Measurements from ENCODE around the gene WWP2.
A peak's percentile ranks its signal among the peaks of the same experiment; 100 is the strongest.
"Not testable (repeated sequence)": the region's sequence is repeated elsewhere in the genome, so short reads cannot be mapped to it uniquely, and the experiment has no call there.

The WWP2 gene

DNA sequence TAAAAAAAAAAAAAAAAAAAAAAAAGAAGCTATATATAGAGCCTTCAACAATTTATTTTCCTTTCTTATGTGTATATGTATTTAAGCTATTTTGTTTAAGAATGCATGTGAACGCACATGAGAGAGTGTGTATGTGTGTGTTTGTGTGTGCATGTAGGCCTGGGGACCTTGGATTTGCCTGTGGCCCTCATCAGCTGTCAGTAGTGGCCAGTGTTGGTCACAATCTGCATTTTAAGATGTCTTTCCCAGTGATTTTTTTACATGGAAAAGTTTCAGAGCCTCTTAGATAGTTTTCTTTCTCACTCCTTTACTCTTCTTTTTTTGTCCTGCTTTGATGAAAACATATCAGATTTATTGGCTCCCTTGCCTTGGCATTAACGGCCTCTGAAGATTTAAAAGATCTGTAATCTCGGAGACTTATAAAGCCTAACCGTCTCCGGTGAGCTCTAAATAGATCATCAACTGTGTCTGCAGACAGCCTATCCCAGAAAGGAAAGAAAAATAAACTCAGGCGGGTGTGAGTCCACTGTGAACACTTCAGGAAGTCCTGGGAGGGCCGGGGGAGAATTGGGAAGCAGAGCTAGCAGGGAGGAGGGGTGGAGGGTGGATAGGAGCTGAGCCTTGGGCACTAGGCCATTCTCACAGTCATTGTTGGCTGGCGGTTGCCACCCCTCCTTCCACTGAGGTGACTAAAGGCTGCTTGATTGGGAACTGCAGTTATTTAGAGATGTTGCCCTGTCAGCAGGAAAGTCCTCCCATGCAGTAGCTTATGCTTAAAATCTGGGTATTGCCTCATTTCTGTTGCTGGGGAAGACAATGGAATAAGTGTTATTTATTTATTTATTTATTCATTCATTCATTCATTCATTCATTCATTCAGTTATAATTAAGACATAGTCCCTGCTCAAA, 86.8 kb downstream of the WWP2 start:
- TF ChIP-seq TARDBP (IDR thresholded peaks at IDR 0.05) (no peak), FOXM1 (IDR thresholded peaks at IDR 0.05; ENCODE audit: borderline replicate concordance) (no peak), ARNT (IDR thresholded peaks at IDR 0.05) (no peak), L3MBTL2 (conservative IDR thresholded peaks at IDR 0.05) (no peak), FOXK2 (IDR thresholded peaks at IDR 0.05) (no peak), CTBP1 (IDR thresholded peaks at IDR 0.05; ENCODE audit: borderline replicate concordance) (no peak), LEF1 (IDR thresholded peaks at IDR 0.05; ENCODE audit: borderline replicate concordance) (no peak), FOXA1 (IDR thresholded peaks at IDR 0.05) (no peak), SP1 (IDR thresholded peaks at IDR 0.05) (no peak), ZNF384 (IDR thresholded peaks at IDR 0.05) (peak; percentile 43; the same call in 1 of the 2 replicates), ELF4 (IDR thresholded peaks at IDR 0.05) (no peak), HDGF (IDR thresholded peaks at IDR 0.05; ENCODE audit: borderline replicate concordance) (no peak), PKNOX1 (IDR thresholded peaks at IDR 0.05) (peak; percentile 41), BHLHE40 (IDR thresholded peaks at IDR 0.05; ENCODE audit: borderline replicate concordance) (no peak)
- ChIA-PET POLR2A (interaction anchor here (0.7 to 0.8 kb wide), 2 partner anchors 9 to 66 kb away, joined by 3 read pairs; no protein-coding TSS in a partner anchor), CTCF (interaction anchor here (1.0 to 1.2 kb wide), 4 partner anchors 10 to 81 kb away, joined by 3 to 5 read pairs (median 3); no protein-coding TSS in a partner anchor)
- peak; percentile 42 for DNase-seq (ENCODE audit: extremely low spot score)

DNA sequence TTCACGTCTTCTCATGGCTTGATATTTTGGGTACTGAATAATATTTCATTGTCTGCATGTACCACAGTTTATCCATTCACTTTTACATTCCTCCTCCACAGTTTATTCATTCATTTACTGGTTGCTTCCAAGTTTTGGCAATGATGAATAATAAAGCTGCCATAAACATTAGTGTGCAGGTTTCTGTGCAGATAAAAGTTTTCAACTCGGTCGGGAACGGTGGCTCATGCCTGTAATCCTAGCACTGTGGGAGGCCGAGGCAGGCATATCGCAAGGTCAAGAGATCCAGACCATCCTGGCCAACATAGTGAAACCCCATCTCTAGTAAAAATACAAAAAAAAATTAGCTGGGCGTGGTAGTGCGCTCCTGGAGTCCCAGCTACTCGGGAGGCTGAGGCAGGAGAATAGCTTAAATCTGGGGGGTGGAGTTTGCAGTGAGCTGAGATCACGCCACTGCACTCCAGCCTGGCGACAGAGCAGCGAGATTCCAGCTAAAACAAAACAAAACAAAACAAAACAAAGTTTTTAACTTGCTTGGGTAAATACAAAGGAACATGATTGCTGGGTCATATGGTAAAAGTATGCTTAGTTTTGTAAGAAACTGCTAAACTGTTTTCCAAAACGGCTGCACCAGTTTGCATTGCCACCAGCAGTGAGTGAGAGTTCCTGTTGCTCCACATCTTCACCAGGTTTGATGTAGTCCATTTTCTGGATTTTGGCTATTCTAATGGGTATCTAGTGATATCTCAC, 89.5 kb downstream of the WWP2 start:
- ChIA-PET POLR2A (no interaction called here), CTCF (interaction anchor here (0.6 to 0.8 kb wide), 2 partner anchors 38 to 89 kb away, joined by 3 to 4 read pairs; no protein-coding TSS in a partner anchor)
- no peak for DNase-seq (ENCODE audit: extremely low spot score)
- TF ChIP-seq L3MBTL2 (conservative IDR thresholded peaks at IDR 0.05) (no peak), ELF4 (IDR thresholded peaks at IDR 0.05) (no peak)

GRCh38 chr16:69852815-69853214, 90.7 kb downstream of the WWP2 start:
- no peak for TF ChIP-seq ZNF384 (IDR thresholded peaks at IDR 0.05)
- ChIA-PET CTCF (no interaction called here), POLR2A (no interaction called here)
- DNase-seq (ENCODE audit: extremely low spot score): no peak

DNA sequence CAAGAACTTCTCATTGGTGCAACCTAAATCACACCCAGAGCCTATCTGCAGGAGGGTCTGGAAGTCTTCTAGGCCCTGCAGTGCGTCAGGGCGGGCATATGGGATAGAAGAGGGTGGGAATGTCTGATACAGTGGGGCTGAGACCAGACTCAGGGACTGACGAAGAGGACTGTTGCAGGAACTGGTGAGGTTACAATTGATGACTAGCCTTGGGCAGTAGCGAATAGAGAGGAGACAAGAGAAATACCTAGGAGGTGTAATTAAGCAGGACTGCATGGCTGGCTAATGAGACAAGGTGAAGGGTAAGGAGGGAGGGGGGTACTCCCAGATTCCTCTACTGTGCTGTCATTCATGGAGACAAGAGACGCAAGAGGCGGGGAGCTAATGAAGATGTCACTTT, 91.3 kb downstream of the WWP2 start:
- ChIA-PET CTCF (no interaction called here), POLR2A (no interaction called here)
- no peak for TF ChIP-seq NFRKB (IDR thresholded peaks at IDR 0.05)
- TF ChIP-seq BHLHE40 (IDR thresholded peaks at IDR 0.05; ENCODE audit: borderline replicate concordance): no peak
- no peak for TF ChIP-seq L3MBTL2 (conservative IDR thresholded peaks at IDR 0.05)
- no peak for TF ChIP-seq ZNF384 (IDR thresholded peaks at IDR 0.05)
- TF ChIP-seq LEF1 (IDR thresholded peaks at IDR 0.05; ENCODE audit: borderline replicate concordance): no peak
- no peak for TF ChIP-seq ARNT (IDR thresholded peaks at IDR 0.05)
- TF ChIP-seq CTBP1 (IDR thresholded peaks at IDR 0.05; ENCODE audit: borderline replicate concordance): no peak
- TF ChIP-seq FOXK2 (IDR thresholded peaks at IDR 0.05): no peak
- no peak for TF ChIP-seq FOXA1 (IDR thresholded peaks at IDR 0.05)
- TF ChIP-seq TARDBP (IDR thresholded peaks at IDR 0.05): no peak
- TF ChIP-seq HDGF (IDR thresholded peaks at IDR 0.05; ENCODE audit: borderline replicate concordance): no peak
- no peak for TF ChIP-seq SP1 (IDR thresholded peaks at IDR 0.05)
- no peak for TF ChIP-seq FOXM1 (IDR thresholded peaks at IDR 0.05; ENCODE audit: borderline replicate concordance)
- no peak for TF ChIP-seq ELF4 (IDR thresholded peaks at IDR 0.05)
- TF ChIP-seq SUZ12 (IDR thresholded peaks at IDR 0.05): no peak
- no peak for TF ChIP-seq PKNOX1 (IDR thresholded peaks at IDR 0.05)
- DNase-seq (ENCODE audit: extremely low spot score): no peak

- POLR2A ChIA-PET; CTCF ChIA-PET; DNase-seq (ENCODE audit: extremely low spot score): not testable (repeated sequence)
Observed at GRCh38 chr16:69854776-69855175, 92.6 kb downstream of the WWP2 start.

- CTCF ChIA-PET: interaction anchor here (1.1 kb wide), 1 partner anchor 25 kb away, joined by 3 read pairs; no protein-coding TSS in a partner anchor
Observed at GRCh38 chr16:69855592-69855991, 93.5 kb downstream of the WWP2 start.

More at GRCh38 chr16:69855592-69855991, 93.5 kb downstream of the WWP2 start:
- no peak for DNase-seq (ENCODE audit: extremely low spot score)
- TF ChIP-seq NFRKB (IDR thresholded peaks at IDR 0.05) (no peak), BHLHE40 (IDR thresholded peaks at IDR 0.05; ENCODE audit: borderline replicate concordance) (no peak), SP1 (IDR thresholded peaks at IDR 0.05) (no peak)
- POLR2A ChIA-PET: no interaction called here

Data from HEK293T (cell line).